Measurements from ENCODE around the gene COX4I1.

The COX4I1 gene

GRCh38 chr16:85847036-85847435 lies 47.5 kb downstream of the COX4I1 start:
- H3K9ac ChIP-seq (ENCODE audit: low read length) = no peak overlapping the region
- no peak overlapping the region for H3K27ac ChIP-seq (ENCODE audit: low read length)
- no peak overlapping the region for H3K4me2 ChIP-seq (ENCODE audit: low read length)
- no peaks in the 10 kb centered on the region for H3K9me3 ChIP-seq (ENCODE audit: insufficient read depth, low read length)
- H4K20me1 ChIP-seq (ENCODE audit: insufficient read depth, low read length) = no peaks in the 10 kb centered on the region
- H3K79me2 ChIP-seq (ENCODE audit: low read length) = no peaks in the 10 kb centered on the region
- TF ChIP-seq EZH2phosphoT487 (IDR thresholded peaks at IDR 0.05; ENCODE audit: low read depth) (no peak), CTCF (IDR thresholded peaks at IDR 0.05; ENCODE audit: low read depth, low read length) (no peak)
- peaks cover 22% of the 10 kb centered on the region for H3K27me3 ChIP-seq (ENCODE audit: low read depth, low read length)
- no peak overlapping the region for H3K4me3 ChIP-seq (ENCODE audit: low read length)
- no peak overlapping the region for H2AFZ ChIP-seq (ENCODE audit: low read depth, low read length)
- peaks cover 17% of the 10 kb centered on the region for H3K4me1 ChIP-seq (ENCODE audit: low read length)
- no peaks in the 10 kb centered on the region for H3K36me3 ChIP-seq (replicated peaks; ENCODE audit: low read depth, low read length)

- Histone ChIP-seq H3K27ac (ENCODE audit: low read length) (no peak overlapping the region), H3K9me3 (ENCODE audit: insufficient read depth, low read length) (no peaks in the 10 kb centered on the region), H2AFZ (ENCODE audit: low read depth, low read length) (no peak overlapping the region), H3K36me3 (replicated peaks; ENCODE audit: low read depth, low read length) (no peaks in the 10 kb centered on the region), H3K9ac (ENCODE audit: low read length) (no peak overlapping the region), H3K4me2 (ENCODE audit: low read length) (no peak overlapping the region), H3K4me3 (ENCODE audit: low read length) (no peak overlapping the region), H3K79me2 (ENCODE audit: low read length) (no peaks in the 10 kb centered on the region), H4K20me1 (ENCODE audit: insufficient read depth, low read length) (no peaks in the 10 kb centered on the region), H3K27me3 (ENCODE audit: low read depth, low read length) (peaks cover 22% of the 10 kb centered on the region), H3K4me1 (ENCODE audit: low read length) (peaks cover 17% of the 10 kb centered on the region)
- TF ChIP-seq CTCF (IDR thresholded peaks at IDR 0.05; ENCODE audit: low read depth, low read length) = no peak
- no peak for TF ChIP-seq EZH2phosphoT487 (IDR thresholded peaks at IDR 0.05; ENCODE audit: low read depth)
Observed at GRCh38 chr16:85847681-85848601, 48.4 kb downstream of the COX4I1 start.

- H3K9me3 ChIP-seq (ENCODE audit: insufficient read depth, low read length) = no peaks in the 10 kb centered on the region
- H3K4me3 ChIP-seq (ENCODE audit: low read length) = no peak overlapping the region
- H3K4me1 ChIP-seq (ENCODE audit: low read length) = peaks cover 24% of the 10 kb centered on the region
- H3K9ac ChIP-seq (ENCODE audit: low read length) = no peak overlapping the region
- no peak overlapping the region for H2AFZ ChIP-seq (ENCODE audit: low read depth, low read length)
- H3K27me3 ChIP-seq (ENCODE audit: low read depth, low read length) = peaks cover 22% of the 10 kb centered on the region
- H3K4me2 ChIP-seq (ENCODE audit: low read length) = no peak overlapping the region
- H4K20me1 ChIP-seq (ENCODE audit: insufficient read depth, low read length) = no peaks in the 10 kb centered on the region
- no peak for TF ChIP-seq CTCF (IDR thresholded peaks at IDR 0.05; ENCODE audit: low read depth, low read length)
- TF ChIP-seq EZH2phosphoT487 (IDR thresholded peaks at IDR 0.05; ENCODE audit: low read depth) = no peak
- H3K36me3 ChIP-seq (replicated peaks; ENCODE audit: low read depth, low read length) = no peaks in the 10 kb centered on the region
- no peaks in the 10 kb centered on the region for H3K79me2 ChIP-seq (ENCODE audit: low read length)
- H3K27ac ChIP-seq (ENCODE audit: low read length) = no peak overlapping the region
Observed at GRCh38 chr16:85848986-85849385, 49.5 kb downstream of the COX4I1 start.

GRCh38 chr16:85849388-85849787 lies 49.9 kb downstream of the COX4I1 start:
- H2AFZ ChIP-seq (ENCODE audit: low read depth, low read length) = no peak overlapping the region
- no peak overlapping the region for H3K4me2 ChIP-seq (ENCODE audit: low read length)
- H3K4me1 ChIP-seq (ENCODE audit: low read length) = peaks cover 28% of the 10 kb centered on the region
- no peak overlapping the region for H3K27ac ChIP-seq (ENCODE audit: low read length)
- no peak overlapping the region for H3K9ac ChIP-seq (ENCODE audit: low read length)
- no peaks in the 10 kb centered on the region for H4K20me1 ChIP-seq (ENCODE audit: insufficient read depth, low read length)
- peaks cover 22% of the 10 kb centered on the region for H3K27me3 ChIP-seq (ENCODE audit: low read depth, low read length)
- H3K4me3 ChIP-seq (ENCODE audit: low read length) = no peak overlapping the region
- H3K36me3 ChIP-seq (replicated peaks; ENCODE audit: low read depth, low read length) = no peaks in the 10 kb centered on the region
- TF ChIP-seq CTCF (IDR thresholded peaks at IDR 0.05; ENCODE audit: low read depth, low read length) = no peak
- no peaks in the 10 kb centered on the region for H3K9me3 ChIP-seq (ENCODE audit: insufficient read depth, low read length)
- H3K79me2 ChIP-seq (ENCODE audit: low read length) = no peaks in the 10 kb centered on the region
